ENCODE results near the gene CDC42SE2. TPM values are rescaled to one million over a fixed set of nuclear protein-coding genes. Genes with fewer than 3 reads are reported as not detected.

Gene CDC42SE2
- total RNA-seq, 1 experiment from 2014 or later = 46.1 TPM

GRCh38 chr5:131296213-131296672 is 32.4 kb downstream of the CDC42SE2 start:
- ATAC-seq (peak; percentile 58; the same call in 1 of the 2 replicates), DNase-seq (ENCODE audit: low read depth, low spot score) (no peak)
- ChIA-PET CTCF (no interaction called here), POLR2A (no interaction called here)
- BruUV-seq (replicated peaks) = no TSS peak
- Histone ChIP-seq H3K27me3 (ENCODE audit: control insufficient read depth, insufficient read depth, low read length) (no peaks in the 10 kb centered on the region), H3K4me3 (ENCODE audit: low read depth in 2 of 2, low read length in 2 of 2) (no peak overlapping the region), H3K9me3 (ENCODE audit: control insufficient read depth, insufficient read depth, low read depth, low read length) (no peaks in the 10 kb centered on the region), H3K36me3 (ENCODE audit: control insufficient read depth, insufficient read depth, low read length) (no peaks in the 10 kb centered on the region), H3K27ac (ENCODE audit: low read length) (no peak overlapping the region), H3K4me1 (ENCODE audit: control insufficient read depth, insufficient read depth, low read length) (no peaks in the 10 kb centered on the region)
- intact Hi-C loops (cut with micrococcal nuclease; ENCODE audit: unreplicated experiment) = no loop called here
- TF ChIP-seq REST (IDR thresholded peaks at IDR 0.05; ENCODE audit: insufficient read depth in 1 of 2, low read depth in 2 of 2, low read length in 1 of 2) = no peak
- TF ChIP-seq TCF7L2 (IDR thresholded peaks at IDR 0.05; ENCODE audit: low read depth, low read length) = no peak
- TF ChIP-seq SIN3A (IDR thresholded peaks at IDR 0.05; ENCODE audit: borderline replicate concordance, insufficient read depth, low read depth, low read length) = no peak
- no peak for TF ChIP-seq CTCF (IDR thresholded peaks at IDR 0.05)
- no peak for TF ChIP-seq POLR2AphosphoS5 (IDR thresholded peaks at IDR 0.05; ENCODE audit: low read depth, low read length)
- in situ Hi-C loops (cut with HindIII; ENCODE audit: low pct_unique_long_range_greater_than_20kb, low sequenced_read_pairs) = no loop called here

GRCh38 chr5:131297886-131298285 is 34.0 kb downstream of the CDC42SE2 start:
- DNase-seq (ENCODE audit: low read depth, low spot score) = no peak
- TF ChIP-seq TCF7L2 (IDR thresholded peaks at IDR 0.05; ENCODE audit: low read depth, low read length) = no peak
- no peak for TF ChIP-seq REST (IDR thresholded peaks at IDR 0.05; ENCODE audit: insufficient read depth in 1 of 2, low read depth in 2 of 2, low read length in 1 of 2)
- no peak for TF ChIP-seq CTCF (IDR thresholded peaks at IDR 0.05)
- no peak for TF ChIP-seq POLR2AphosphoS5 (IDR thresholded peaks at IDR 0.05; ENCODE audit: low read depth, low read length)
- no peak for TF ChIP-seq SIN3A (IDR thresholded peaks at IDR 0.05; ENCODE audit: borderline replicate concordance, insufficient read depth, low read depth, low read length)
- ChIA-PET POLR2A (no interaction called here), CTCF (no interaction called here)
- no peak overlapping the region for H3K4me3 ChIP-seq (ENCODE audit: low read depth in 2 of 2, low read length in 2 of 2)
- no peaks in the 10 kb centered on the region for H3K36me3 ChIP-seq (ENCODE audit: control insufficient read depth, insufficient read depth, low read length)
- no TSS peak for BruUV-seq (replicated peaks)
- no peak overlapping the region for H3K27ac ChIP-seq (ENCODE audit: low read length)
- in situ Hi-C loops (cut with HindIII; ENCODE audit: low pct_unique_long_range_greater_than_20kb, low sequenced_read_pairs) (no loop called here), intact Hi-C loops (cut with micrococcal nuclease; ENCODE audit: unreplicated experiment) (no loop called here)
- no peak for ATAC-seq
- H3K9me3 ChIP-seq (ENCODE audit: control insufficient read depth, insufficient read depth, low read depth, low read length) = no peaks in the 10 kb centered on the region
- H3K4me1 ChIP-seq (ENCODE audit: control insufficient read depth, insufficient read depth, low read length) = peaks cover 5% of the 10 kb centered on the region
- H3K27me3 ChIP-seq (ENCODE audit: control insufficient read depth, insufficient read depth, low read length) = no peaks in the 10 kb centered on the region
